Femur (tissue), 1 donor: ENCODE measurements around the gene CAMK2A.

ENCODE experiments used
- DNase-seq: peaks from one replicate; pipeline ENCODE4 v3.0.0-alpha.2; 2017

CAMK2A gene

DNA sequence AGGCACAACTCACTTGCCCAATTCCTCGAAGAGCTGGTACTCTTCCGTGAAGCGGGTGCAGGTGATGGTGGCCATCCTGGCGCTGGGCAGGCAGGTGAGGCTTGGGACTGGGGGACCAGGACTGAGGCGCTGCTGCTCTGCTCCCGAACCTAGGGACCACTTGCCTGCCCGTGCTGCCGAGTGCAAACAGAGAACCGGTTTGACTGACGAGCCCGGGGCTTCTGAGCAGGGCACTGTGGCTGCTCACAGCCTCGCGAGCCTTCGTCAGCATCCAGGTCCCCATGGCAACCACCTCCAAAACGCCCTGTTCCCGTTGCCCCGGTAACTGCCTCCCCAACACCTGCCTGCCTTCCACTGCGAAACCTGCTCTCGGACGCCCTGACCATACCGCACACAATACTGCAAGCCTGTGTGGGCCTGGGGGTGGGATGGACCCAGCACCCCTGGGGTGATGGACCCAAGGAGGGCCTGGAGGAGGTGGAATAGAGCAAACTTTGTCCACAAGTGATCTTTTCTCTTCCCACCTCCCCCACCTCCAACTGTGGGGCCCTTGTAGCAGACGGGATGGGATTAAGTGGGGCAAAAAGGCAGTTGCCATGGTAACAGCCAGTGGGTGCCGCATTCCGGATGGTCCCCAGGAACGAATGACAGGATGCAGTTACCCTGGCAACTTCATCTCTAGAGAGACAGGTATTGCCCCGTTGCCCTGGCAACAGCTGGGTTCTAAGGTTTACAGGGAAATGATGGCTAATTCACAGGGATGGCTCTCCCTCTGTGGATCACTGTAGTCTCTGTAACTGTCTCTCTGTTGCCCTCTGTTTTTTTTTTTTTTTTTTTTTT is at the start of gene CAMK2A:
CAMK2A (minus strand) TSS at position 223 of the 840 bp plus-strand sequence; CDS start at position 75, 148 bp downstream.
- no peak for DNase-seq

DNA sequence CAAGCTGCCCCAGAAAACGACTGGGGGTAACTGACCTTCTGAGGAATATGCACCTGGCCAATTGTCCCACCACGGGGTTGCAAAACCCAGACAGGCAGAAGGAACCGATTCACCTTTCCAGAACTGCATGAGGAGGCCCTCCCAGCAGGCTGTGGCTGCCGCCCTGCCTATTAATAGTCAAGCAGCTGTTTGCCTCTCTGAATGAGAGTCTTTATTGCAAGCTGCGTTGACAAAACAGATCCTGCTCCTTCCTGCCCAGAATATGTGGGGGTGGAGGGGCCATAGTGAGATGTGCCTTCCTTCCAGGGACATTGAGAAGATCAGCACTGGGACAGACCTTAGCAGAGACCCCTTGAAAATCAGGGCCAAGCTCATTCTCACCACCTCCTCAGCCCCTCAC is 49.6 kb upstream of the CAMK2A start:
- peak; percentile 64 for DNase-seq

DNA sequence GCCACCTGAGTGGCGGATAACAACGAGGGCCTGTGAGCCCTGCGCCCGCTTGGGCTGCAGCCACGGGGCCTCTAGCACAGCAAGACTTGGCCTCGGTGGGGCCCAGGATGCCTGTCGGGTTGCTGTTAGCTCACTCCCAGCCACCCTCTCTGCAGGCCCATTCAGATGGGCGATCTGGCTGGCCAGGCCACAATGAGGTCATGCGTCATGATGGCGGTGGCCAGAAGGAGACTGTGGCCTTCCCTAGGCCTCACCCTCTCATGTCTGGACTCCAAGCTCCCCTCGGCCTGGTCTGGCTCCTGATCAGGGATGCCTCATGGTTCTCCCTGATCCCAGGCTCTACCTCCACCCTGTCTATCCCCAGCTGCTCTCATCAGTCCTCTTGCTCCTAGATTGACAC is 49.0 kb upstream of the CAMK2A start:
- DNase-seq, result no peak

GRCh38 chr5:150335778-150336177 is 46.2 kb upstream of the CAMK2A start:
- no peak for DNase-seq

DNA sequence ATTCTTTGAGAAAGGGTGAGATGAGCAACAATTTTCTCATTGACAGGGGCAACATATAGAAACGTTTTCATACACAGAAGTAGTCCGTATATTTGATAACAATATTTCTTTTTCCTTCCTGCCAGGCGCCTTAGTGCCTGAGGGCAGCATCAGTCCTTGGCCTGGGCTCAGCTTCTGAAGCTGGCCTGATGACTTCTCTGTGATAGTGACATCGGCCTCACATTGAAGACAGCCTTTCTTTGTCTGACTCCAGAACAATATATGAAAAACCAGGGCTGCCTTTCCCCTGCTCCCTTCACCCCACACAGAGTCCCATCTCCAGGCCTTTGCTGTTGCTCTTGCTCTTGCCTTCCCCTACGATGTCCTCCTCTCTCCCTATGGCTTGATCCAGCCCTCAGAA is 43.8 kb upstream of the CAMK2A start:
- no peak for DNase-seq

- peak; percentile 38 for DNase-seq
Measured at GRCh38 chr5:150329881-150330876, 40.6 kb upstream of the CAMK2A start.

DNA sequence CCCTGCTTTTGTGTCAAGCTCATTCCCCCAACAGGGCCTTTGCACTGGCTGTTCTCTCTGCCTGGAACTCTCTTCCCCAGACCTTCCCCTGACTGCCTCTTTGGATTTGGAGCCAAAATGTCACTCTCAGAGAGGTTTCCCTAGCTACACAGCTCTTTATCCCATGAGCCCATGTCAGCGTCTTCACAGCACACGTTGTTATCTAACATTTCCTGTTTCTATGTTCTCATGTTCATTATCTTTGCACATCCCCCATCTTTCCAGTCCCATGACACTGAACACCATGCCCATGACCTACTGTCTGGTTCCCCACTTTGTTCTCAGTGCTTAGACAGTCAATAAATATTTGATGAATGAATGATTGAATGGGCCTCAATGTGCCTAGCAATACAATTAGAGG is 39.5 kb upstream of the CAMK2A start:
- DNase-seq, result no peak

DNA sequence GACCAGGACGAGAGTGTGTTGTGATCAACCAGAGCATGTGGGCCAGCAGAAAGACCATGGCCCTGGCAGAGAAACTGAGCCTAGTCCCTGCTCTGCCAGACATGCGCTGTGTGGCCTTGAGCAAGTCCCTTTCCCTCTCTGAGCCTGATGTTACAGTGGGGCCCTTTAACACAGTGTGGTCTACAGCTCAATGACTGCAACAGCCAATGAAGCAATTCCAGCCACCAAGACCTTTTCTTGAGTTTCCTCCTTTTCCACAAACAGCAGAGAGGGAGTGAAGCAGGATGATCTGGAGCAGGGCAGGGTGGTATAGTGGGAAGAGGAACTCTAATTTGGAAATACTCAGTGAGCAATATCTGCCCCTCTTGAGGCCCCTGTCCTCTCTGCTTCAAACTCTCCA is 38.9 kb upstream of the CAMK2A start:
- DNase-seq, result no peak

DNA sequence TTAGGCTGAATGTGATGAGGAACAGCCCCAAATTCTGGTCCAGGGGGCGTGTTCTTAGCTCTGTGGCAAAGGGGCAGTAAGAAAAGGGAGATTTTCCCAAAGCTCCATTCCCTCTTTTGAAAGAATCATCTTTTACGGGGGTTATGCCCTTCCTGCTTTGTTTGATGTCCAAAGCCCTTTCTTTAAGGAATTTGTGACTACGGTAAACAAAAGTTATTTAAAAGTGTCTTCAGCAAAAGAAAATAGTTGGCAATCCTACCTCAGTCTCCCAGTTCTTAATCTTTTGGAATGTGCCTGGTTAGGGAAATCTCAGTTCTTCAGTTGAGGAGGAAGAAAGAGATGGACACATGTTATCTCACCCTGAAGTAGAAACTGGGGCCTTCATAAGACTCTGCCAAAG is 37.6 kb upstream of the CAMK2A start:
- DNase-seq, result no peak

GRCh38 chr5:150326707-150327106 is 37.1 kb upstream of the CAMK2A start:
- no peak for DNase-seq

GRCh38 chr5:150325426-150325825 is 35.9 kb upstream of the CAMK2A start:
- no peak for DNase-seq

DNA sequence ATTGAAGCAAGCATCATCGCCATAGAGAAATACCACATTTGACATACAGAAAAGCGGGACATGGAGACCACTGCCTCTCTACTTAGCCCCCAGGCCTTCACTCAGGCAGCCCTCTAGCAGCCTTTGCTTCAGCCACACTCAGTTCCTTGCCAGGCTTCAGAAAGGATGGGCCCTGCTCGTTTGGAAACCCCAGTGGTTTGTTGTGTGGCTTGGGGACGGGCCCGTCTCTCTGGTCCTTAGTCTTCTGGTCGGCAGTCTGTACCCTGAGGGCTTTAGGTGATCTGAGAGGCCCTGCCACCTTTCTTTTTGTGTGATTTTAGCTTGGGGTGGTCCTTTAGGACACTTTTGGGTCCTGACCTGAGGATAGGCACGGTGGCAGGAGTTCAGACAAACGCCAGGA is 34.2 kb upstream of the CAMK2A start:
- no peak for DNase-seq

DNA sequence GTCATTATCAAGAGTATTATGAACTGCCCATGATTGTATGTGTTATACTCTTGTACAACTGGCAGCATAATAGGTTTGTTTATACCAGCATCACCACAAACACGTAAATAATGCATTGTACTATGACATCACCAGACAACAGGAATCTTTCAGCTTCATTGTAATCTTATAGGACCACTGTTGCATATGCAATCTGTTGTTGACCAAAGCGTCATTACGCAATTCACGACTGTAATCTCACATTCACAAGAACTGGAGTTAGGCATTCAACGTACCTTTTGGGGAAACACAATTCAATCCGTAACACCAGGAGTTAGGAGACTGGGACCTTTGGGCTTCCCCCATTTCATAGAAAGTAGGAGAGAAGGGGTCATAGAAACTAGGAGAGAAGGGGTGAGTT is 33.5 kb upstream of the CAMK2A start:
- DNase-seq, result no peak

- no peak for DNase-seq
Measured at GRCh38 chr5:150322202-150322601, 32.6 kb upstream of the CAMK2A start.

DNA sequence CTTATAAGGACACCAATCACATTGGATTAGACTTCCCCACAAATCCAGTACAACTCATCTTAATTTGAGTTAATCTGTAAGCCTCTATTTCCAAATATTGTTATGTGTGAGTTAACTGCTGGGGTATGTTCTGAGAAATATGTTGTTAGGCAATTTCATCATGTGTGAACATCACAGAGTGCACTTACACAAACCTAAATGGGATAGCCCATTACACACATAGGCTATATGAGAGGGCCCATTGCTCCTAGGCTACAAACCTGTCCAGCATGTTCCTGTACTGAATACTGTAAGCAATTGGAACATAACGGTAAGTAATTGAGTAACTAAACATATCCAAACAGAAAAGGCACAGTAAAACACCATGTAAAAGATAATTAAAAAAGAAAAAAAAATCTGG is 32.2 kb upstream of the CAMK2A start:
- DNase-seq, result no peak

- DNase-seq, result no peak
Measured at GRCh38 chr5:150321211-150321610, 31.6 kb upstream of the CAMK2A start.

- DNase-seq, result peak; percentile 64
Measured at GRCh38 chr5:150320044-150320613, 30.6 kb upstream of the CAMK2A start.

GRCh38 chr5:150319484-150319790 is 29.9 kb upstream of the CAMK2A start:
- DNase-seq, result no peak

DNA sequence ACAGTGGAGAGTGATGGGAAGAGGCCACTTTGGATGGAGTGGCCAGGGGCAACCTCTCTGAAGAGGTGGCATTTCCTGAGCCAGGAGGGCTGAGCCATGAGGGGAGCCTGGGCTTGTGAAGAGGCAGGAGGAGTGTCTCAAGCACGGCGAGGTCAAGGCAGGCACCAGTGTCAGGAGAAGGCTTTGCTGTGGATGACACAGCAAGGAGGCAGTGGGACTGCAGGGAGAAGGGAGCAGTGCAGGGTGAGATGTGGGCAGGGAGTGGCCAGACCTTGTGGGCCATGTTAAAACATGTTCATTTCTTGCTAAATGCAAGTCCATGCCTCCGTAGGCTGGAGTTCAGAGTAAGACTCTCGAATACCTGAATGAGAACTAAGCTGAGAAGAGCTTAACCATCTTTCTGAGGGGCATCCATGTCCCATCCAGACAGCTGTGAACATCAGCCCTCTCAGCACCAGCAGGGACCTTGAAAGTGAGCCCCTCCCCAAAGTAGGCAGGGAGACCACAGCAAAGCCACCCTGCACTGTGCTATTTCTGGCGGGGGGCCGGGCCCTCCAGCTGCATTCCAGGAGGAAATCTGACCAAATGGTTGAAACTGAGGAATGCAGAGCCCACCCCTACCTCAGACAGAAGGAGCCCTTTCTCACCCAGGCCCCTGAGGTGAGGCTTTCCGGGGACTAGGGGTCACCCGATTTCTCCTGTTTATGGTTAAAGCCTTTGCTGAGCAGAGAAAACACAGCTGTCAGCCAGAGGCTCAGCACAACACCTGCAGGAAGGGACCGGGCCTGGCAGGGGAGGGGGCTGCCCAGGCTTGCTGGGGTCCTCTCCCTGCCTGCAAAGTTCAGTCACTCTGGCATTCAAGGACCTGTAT is 29.3 kb upstream of the CAMK2A start:
- DNase-seq, result no peak

DNA sequence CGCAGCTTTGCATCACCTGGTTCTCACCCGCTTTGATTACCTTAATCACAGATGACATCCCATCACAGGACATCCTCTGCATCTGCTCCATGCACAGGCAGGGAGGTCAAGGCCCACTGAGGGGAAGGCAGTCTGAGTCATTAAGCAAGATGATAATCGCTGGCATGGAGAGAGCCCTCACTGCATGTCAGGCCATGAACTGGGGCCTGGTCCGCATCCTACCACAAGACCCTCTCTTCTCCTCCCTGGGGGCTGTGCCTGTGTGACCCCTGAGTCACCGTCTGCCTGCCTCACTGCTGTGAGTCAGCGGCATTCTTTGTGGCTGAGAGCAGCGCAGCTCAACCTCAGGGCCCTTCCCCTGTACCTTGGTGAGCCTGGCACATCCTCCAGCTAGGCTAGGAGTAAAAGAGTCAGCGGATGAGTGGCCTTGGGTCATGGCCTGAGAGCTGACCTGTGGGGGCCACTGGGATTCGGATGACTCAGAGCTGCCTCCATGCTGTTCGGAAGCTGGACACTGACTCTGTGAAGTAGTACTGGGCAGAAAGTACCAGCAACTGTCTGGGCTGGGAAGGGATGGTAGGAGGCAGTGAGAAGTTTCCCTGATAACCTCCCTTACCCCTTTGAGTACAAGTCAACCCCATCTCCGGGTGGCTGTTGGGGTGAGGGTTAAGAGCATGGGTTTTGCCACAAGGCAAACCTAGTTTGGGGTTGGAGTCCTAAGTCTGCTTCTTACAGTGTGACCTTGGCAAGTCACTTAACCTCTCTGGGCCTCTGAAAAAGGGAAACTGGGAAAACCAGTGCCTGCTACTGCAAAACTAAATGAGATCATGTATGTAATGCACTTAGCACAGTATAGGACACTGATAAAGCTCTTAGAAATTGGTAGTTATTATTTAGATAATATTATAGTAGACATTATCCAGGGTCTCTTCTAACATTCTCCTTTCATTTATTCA is 27.8 kb upstream of the CAMK2A start:
- DNase-seq, result peak; percentile 34

GRCh38 chr5:150316320-150316719 is 26.7 kb upstream of the CAMK2A start:
- DNase-seq, result no peak
